ENCODE results near the gene FN1. TPM values are rescaled to one million over a fixed set of nuclear protein-coding genes. Genes with fewer than 3 reads are reported as not detected.

Gene FN1
- total and polyA plus RNA-seq, 12 donors, result 44.6 to 322 (median 110) TPM

DNA sequence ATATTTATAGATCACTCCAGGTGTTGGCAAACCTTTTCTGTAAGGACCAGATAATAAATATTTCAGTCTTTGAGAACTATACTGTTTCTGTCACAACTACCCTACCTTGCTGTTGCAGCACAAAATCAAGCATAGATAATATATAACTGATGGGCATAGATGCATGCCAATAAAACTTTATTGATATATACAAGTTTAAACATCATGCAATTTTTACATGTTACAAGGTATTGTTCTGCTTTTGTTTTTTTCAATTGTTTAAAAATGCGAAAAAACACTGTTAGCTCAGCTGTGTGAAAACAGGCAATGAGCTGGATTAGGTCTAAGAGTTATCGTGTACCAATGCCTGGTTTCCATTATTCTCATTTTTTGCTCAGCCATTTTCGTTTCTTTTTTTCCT lies 47.6 kb upstream of the FN1 start:
- no peak for DNase-seq
- Histone ChIP-seq H3K4me1 (replicated peaks in 1 of 2) (no peaks in the 10 kb centered on the region), H3K36me3 (replicated peaks in 1 of 2) (no peaks in the 10 kb centered on the region), H3K27ac (no peak overlapping the region), H3K4me3 (no peak overlapping the region), H3K9me3 (replicated peaks in 1 of 3) (no peaks in the 10 kb centered on the region), H3K27me3 (no peaks in the 10 kb centered on the region)
- 82 to 90% (median 86%) methylated on average over 3 of the region's 3 CpGs for WGBS, 4 donors
- TF ChIP-seq, protein P1, sequence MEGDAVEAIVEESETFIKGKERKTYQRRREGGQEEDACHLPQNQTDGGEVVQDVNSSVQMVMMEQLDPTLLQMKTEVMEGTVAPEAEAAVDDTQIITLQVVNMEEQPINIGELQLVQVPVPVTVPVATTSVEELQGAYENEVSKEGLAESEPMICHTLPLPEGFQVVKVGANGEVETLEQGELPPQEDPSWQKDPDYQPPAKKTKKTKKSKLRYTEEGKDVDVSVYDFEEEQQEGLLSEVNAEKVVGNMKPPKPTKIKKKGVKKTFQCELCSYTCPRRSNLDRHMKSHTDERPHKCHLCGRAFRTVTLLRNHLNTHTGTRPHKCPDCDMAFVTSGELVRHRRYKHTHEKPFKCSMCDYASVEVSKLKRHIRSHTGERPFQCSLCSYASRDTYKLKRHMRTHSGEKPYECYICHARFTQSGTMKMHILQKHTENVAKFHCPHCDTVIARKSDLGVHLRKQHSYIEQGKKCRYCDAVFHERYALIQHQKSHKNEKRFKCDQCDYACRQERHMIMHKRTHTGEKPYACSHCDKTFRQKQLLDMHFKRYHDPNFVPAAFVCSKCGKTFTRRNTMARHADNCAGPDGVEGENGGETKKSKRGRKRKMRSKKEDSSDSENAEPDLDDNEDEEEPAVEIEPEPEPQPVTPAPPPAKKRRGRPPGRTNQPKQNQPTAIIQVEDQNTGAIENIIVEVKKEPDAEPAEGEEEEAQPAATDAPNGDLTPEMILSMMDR (IDR thresholded peaks at IDR 0.05), result no peak
- TF ChIP-seq POLR2A (IDR thresholded peaks at IDR 0.05), result no peak
- intact Hi-C loops (cut with DNase I), result no loop called here

DNA sequence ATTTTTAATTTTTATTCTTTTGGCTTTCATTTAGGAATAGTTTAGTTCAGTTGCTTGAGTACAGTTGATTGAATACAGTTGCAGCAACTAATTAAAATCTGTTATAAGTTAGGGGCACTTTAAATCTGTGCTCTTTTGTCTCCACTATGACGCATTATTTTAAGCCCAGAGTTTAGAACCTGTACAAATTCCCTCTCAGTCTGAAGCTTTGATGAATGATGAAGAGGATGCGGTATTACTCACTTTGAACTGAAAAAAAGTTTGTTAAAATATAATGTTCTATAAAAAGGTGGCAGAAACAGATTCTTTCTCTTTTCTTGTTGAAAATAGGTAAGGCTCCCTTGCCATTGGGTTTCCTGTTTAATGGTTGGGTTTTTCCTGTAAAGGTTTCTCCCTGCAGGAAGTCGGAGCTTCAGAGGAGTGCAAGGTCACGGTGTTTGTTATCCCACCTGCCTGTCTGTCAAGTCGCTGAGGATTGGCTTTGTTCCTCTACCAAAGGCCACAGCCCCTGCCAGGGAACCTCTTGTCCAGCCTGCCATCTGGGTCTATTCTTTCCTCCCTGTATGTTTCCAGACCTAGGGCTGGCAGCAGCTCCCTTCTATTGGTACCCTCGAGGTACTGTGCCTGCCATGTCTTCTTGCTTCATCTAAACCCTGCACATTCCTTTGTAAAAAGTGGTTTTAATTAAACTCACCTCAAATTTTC lies 43.8 kb upstream of the FN1 start:
- 42 to 57% (median 51%) methylated on average over 6 of the region's 6 CpGs for WGBS, 4 donors
- Histone ChIP-seq H3K4me3 (no peak overlapping the region), H3K36me3 (replicated peaks in 1 of 2) (no peaks in the 10 kb centered on the region), H3K27me3 (no peaks in the 10 kb centered on the region), H3K4me1 (replicated peaks in 1 of 2) (no peaks in the 10 kb centered on the region), H3K9me3 (replicated peaks in 1 of 3) (no peaks in the 10 kb centered on the region), H3K27ac (no peak overlapping the region)
- no peak for DNase-seq
- intact Hi-C loops (cut with DNase I), result no loop called here
- no peak for TF ChIP-seq POLR2A (IDR thresholded peaks at IDR 0.05)
- TF ChIP-seq, protein P1 (IDR thresholded peaks at IDR 0.05), result no peak

DNA sequence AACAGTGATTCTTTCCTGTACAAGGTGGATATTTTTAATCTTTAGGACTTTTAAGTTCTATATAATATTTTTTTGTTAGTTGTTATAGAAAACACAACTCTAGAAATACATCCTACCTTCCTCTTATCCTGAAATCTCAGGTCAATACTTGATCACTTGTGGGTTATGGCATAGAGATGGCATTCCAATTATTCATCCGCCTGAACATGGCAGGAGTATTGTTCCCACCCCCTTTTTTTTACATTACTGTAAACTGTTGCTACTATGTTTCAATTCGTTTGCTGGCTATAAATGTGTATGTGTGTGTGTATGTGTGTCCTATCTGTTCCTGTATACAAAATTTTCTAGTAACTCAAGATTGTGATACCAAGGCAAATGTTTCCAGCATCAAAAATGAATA lies 43.3 kb upstream of the FN1 start:
- no peak for DNase-seq
- H3K4me3 ChIP-seq, result no peak overlapping the region
- TF ChIP-seq, protein P1 (IDR thresholded peaks at IDR 0.05), result no peak
- no peak for TF ChIP-seq POLR2A (IDR thresholded peaks at IDR 0.05)
- H3K9me3 ChIP-seq (replicated peaks in 1 of 3), result no peaks in the 10 kb centered on the region
- H3K27me3 ChIP-seq, result no peaks in the 10 kb centered on the region
- intact Hi-C loops (cut with DNase I), result no loop called here
- H3K27ac ChIP-seq, result no peak overlapping the region
- 81 to 91% (median 85%) methylated on average over 2 of the region's 2 CpGs for WGBS, 4 donors
- H3K36me3 ChIP-seq (replicated peaks in 1 of 2), result no peaks in the 10 kb centered on the region
- no peaks in the 10 kb centered on the region for H3K4me1 ChIP-seq (replicated peaks in 1 of 2)

DNA sequence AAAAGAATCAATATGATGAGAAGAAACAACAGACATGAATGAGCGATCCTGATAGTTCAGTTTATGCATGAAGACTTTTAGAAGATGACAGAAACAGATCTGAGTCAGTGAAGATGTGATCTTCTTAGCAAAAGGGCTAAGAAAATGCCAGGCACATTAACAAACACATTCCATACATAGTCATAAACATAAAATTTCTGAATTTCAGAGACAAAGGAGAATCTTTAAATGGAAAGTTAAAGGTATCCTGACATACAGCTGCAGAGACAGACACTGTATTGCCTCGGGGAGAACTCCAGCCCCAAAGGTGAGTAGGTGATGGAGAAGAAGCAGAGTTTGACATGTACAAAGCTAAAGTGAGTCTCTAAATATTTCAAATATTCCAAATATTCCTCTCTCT lies 40.6 kb upstream of the FN1 start:
- Histone ChIP-seq H3K4me1 (replicated peaks in 1 of 2) (no peaks in the 10 kb centered on the region), H3K27ac (no peak overlapping the region), H3K36me3 (replicated peaks in 1 of 2) (no peaks in the 10 kb centered on the region), H3K4me3 (no peak overlapping the region), H3K9me3 (replicated peaks in 1 of 3) (no peaks in the 10 kb centered on the region), H3K27me3 (no peaks in the 10 kb centered on the region)
- no peak for TF ChIP-seq POLR2A (IDR thresholded peaks at IDR 0.05)
- TF ChIP-seq, protein P1 (IDR thresholded peaks at IDR 0.05), result no peak
- DNase-seq, result no peak
- intact Hi-C loops (cut with DNase I), result no loop called here
- 76 to 89% (median 81%) methylated on average over 2 of the region's 2 CpGs for WGBS, 4 donors
